ENCODE data around the gene IL15RA.

GRCh38 chr10:6002809-6003510, 25.6 kb upstream of the IL15RA start:
- no peak for TF ChIP-seq CTCF (conservative IDR thresholded peaks at IDR 0.05 in 1 of 2, IDR thresholded peaks at IDR 0.05 in 1 of 2; ENCODE audit: extremely low read depth in 1 of 2, insufficient read depth in 1 of 2, low read depth in 1 of 2, low read length in 2 of 2)
- TF ChIP-seq EZH2 (IDR thresholded peaks at IDR 0.05; ENCODE audit: borderline replicate concordance, low read length) = no peak

Data from mammary epithelial cell (primary cell).